ENCODE data around the gene UBE2L6. TPM values are rescaled to one million over a fixed set of nuclear protein-coding genes. Genes with fewer than 3 reads are reported as not detected.

Gene UBE2L6
- total and polyA plus RNA-seq, 4 donors, result 18.6 to 97.2 (median 65.1) TPM

GRCh38 chr11:57551941-57552340 is 15.5 kb downstream of the UBE2L6 start:
- no peak for TF ChIP-seq MAX (IDR thresholded peaks at IDR 0.05)
- Histone ChIP-seq H3K9me3 (ENCODE audit: control insufficient read depth in 4 of 4, low read length in 3 of 4) (no peaks in the 10 kb centered on the region), H3K9ac (ENCODE audit: low read depth in 1 of 2, low read length in 2 of 2) (no peak overlapping the region), H3K27me3 (ENCODE audit: control insufficient read depth in 4 of 4, insufficient read depth in 4 of 4, low read length in 3 of 4) (no peaks in the 10 kb centered on the region), H3K4me1 (ENCODE audit: control insufficient read depth in 4 of 4, insufficient read depth in 4 of 4, low read length in 3 of 4) (peaks cover 0 to 10% (median 5%) of the 10 kb centered on the region in 4 donors), H3K36me3 (ENCODE audit: control insufficient read depth in 4 of 4, insufficient read depth in 3 of 4, low read depth in 1 of 4, low read length in 3 of 4) (peaks cover 11 to 68% (median 46%) of the 10 kb centered on the region in 4 donors), H3K27ac (ENCODE audit: low read depth in 1 of 2, low read length in 2 of 2) (no peak overlapping the region), H3K4me3 (ENCODE audit: low read depth in 1 of 3, low read length in 3 of 3) (no peak overlapping the region)
- WGBS, result 95% methylated on average over 4 of the region's 4 CpGs
- DNase-seq (ENCODE audit: low spot score), result no peak

- Histone ChIP-seq H3K27ac (ENCODE audit: low read depth in 1 of 2, low read length in 2 of 2) (no peak overlapping the region), H3K36me3 (ENCODE audit: control insufficient read depth in 4 of 4, insufficient read depth in 3 of 4, low read depth in 1 of 4, low read length in 3 of 4) (peaks cover 13 to 59% (median 43%) of the 10 kb centered on the region in 4 donors), H3K27me3 (ENCODE audit: control insufficient read depth in 4 of 4, insufficient read depth in 4 of 4, low read length in 3 of 4) (no peaks in the 10 kb centered on the region), H3K9me3 (ENCODE audit: control insufficient read depth in 4 of 4, low read length in 3 of 4) (no peaks in the 10 kb centered on the region), H3K4me1 (ENCODE audit: control insufficient read depth in 4 of 4, insufficient read depth in 4 of 4, low read length in 3 of 4) (peaks cover 0 to under 1% (median 0%) of the 10 kb centered on the region in 4 donors), H3K9ac (ENCODE audit: low read depth in 1 of 2, low read length in 2 of 2) (no peak overlapping the region), H3K4me3 (ENCODE audit: low read depth in 1 of 3, low read length in 3 of 3) (no peak overlapping the region)
- TF ChIP-seq NR2F2 (IDR thresholded peaks at IDR 0.05) (no peak), RAD21 (IDR thresholded peaks at IDR 0.05) (no peak), REST (IDR thresholded peaks at IDR 0.05) (no peak), GABPA (IDR thresholded peaks at IDR 0.05 in 1 of 2, conservative IDR thresholded peaks at IDR 0.05 in 1 of 2) (no peak), FOXA2 (IDR thresholded peaks at IDR 0.05) (no peak), FOXA1 (IDR thresholded peaks at IDR 0.05) (no peak), ATF3 (IDR thresholded peaks at IDR 0.05) (no peak), MAX (IDR thresholded peaks at IDR 0.05) (no peak), YY1 (IDR thresholded peaks at IDR 0.05) (no peak), SP1 (IDR thresholded peaks at IDR 0.05) (no peak), RXRA (IDR thresholded peaks at IDR 0.05) (no peak), HNF4A (conservative IDR thresholded peaks at IDR 0.05) (no peak), HNF4G (IDR thresholded peaks at IDR 0.05) (no peak), ZBTB33 (IDR thresholded peaks at IDR 0.05) (no peak)
- DNase-seq (ENCODE audit: low spot score), result no peak
- 90% methylated on average over 8 of the region's 8 CpGs for WGBS
These were observed 17.5 kb downstream of the UBE2L6 start for GRCh38 chr11:57549983-57550382.

Measured in liver (tissue), 9 donors.